GM19240 (cell line): ENCODE measurements around the gene TAF6.
A peak's percentile ranks its signal among the peaks of the same experiment; 100 is the strongest.

Experiments used
- DNase-seq: peaks from one replicate; pipeline ENCODE4 v3.0.0; 2011; ENCODE audit warnings: low spot score; ENCODE audit not compliant: insufficient read length

The TAF6 gene

GRCh38 chr7:100124301-100125230 lies 5.4 kb upstream of the TAF6 start:
- DNase-seq = no peak

DNA sequence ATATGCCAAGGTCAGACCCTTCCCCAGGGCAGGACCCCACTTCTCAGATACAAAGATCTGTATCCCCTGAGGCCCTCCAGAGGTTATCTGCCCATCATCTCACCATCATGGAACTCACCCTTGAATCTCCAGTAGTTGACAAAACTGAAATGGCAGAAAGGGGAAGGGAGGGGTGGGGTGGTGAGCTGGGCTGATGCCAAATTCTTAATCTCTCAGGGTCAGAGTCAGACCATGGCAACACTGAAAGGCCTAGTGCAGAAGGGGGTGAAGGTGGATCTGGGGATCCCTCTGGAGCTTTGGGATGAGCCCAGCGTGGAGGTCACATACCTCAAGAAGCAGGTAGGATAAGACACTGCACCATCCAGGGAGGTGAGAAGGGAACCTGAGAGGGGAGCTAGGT lies 3.4 kb upstream of the TAF6 start:
- no peak for DNase-seq

GRCh38 chr7:100122067-100122466 lies 2.9 kb upstream of the TAF6 start:
- DNase-seq = no peak

DNA sequence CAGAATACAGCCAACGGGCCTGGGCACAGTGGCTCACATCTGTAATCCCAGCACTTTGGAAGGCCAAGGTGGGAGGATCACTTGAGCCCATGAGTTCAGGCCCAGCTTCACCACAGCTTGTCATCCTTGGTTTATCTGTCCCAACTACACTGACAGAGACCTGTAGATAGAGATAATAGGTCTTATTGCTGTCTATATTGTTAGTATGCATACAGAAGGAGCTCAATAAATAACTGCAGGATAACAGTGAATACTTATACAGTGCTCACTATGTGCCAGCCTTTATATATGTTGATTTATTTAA lies 1.5 kb upstream of the TAF6 start:
- no peak for DNase-seq

- DNase-seq = no peak
Observed at GRCh38 chr7:100119970-100120732, 993 bp upstream of the TAF6 start.

DNA sequence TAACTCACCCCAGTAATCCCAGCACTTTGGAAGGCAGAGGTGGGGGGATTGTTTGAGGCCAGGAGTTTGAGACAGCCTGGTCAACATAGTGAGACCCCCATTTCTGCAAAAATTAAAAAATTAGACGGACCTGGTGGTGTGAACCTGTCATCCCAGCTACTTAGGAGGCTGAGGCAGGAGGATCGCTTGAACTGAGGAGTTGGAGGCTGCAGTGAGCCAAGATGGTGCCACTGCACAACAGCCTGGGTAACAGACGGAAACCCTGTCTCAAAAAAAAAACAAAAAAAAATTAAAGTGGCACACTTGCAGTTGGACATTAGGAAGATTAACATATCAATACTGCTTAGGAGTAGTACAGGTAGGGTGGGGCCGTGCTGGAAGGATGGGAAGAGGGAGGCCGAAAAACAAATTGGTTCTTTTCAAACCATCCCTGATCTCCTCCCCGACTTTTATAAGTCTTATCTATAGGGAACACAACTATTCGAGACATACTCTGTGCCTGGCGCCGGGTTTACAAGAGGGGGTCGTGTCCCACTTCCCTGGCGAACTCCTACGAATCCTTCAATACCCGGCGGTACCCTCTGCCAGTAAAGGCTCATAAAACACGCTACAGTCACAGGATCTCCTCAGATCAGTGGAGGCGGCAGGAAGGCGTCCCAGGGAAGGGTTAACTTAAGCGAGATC lies 628 bp downstream of the TAF6 start:
- no peak for DNase-seq

DNA sequence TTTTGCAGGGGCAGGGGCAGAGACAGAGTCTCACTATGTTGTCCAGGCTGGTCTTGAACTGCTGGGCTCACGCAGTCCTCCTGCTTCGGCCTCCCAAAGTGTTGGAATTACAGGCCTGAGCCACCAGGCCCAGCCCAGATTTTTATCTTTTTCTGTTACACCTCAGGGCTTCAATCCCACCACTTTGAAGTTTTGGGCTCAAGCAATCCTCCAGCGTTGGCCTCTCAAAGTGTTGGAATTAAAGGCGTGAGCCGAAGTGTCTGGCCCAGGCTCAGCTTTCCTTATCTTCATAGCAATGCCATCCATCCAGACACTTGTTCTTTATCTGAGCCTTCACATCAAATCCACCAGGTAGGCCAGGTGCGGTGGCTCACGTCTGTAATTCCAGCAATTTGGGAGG lies 4.1 kb downstream of the TAF6 start:
- DNase-seq = no peak

- DNase-seq = no peak
Observed at GRCh38 chr7:100111914-100112313, 7.2 kb downstream of the TAF6 start.

DNA sequence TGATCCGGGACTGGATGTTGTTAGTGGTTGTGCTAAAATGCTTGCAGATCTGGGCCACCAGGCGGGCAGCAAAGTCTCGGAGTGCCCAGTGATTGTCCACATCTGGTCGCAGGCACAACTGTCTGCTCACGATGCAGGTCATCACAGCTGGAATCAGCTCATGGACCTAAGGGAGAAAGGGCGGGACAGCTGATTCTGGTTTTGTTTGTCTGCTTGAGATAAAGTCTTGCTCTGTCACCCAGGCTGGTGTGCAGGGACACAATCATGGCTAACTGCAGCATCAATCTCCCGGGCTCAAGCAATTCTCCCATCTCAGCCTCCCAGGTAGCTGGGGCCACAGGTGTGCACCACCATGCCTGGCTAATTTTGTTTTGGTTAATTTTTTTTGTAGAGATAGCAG lies 8.0 kb downstream of the TAF6 start:
- DNase-seq = no peak

- no peak for DNase-seq
Observed at GRCh38 chr7:100109521-100110163, 9.5 kb downstream of the TAF6 start.

DNA sequence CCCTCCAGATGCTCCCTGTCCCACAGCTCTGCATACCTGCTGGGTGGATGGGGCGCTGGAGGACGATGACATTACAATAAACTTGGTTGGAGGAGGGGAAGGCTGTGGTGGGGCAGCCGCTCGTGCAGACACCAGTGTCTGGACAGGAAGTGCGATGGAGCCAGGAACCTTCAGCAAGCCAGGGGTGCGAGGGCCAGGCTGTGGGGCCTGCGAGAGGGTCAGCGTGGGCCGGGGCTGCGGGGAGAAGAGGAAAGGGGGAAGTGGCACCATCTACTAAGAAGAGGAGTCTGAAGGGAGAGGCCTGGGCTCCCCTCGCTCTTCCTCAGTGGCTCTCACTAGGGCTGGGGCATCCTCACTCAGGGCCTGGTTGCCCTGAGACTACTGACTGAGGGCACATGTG lies 11.3 kb downstream of the TAF6 start:
- DNase-seq = no peak

GRCh38 chr7:100107125-100107737 lies 11.9 kb downstream of the TAF6 start:
- no peak for DNase-seq

DNA sequence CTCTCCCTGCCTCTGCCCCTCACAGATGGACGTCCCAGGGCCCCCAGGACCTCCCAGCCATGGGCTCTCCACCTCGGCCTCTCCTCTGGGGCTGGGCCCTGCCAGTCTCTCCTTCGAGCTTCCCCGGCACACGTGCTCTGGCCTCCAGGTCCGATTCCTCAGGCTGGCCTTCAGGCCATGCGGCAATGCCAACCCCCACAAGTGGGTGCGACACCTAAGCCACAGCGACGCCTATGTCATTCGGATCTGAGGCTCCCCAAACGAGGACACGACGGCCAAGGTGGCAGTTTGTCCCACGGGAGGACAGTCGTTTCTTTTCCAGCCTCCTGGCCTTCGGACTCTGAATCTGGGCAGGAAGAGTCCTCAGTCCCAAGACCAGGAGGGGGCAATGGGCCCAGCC lies 12.5 kb downstream of the TAF6 start:
- no peak for DNase-seq

- no peak for DNase-seq
Observed at GRCh38 chr7:100105534-100105933, 13.6 kb downstream of the TAF6 start.

- DNase-seq = no peak
Observed at GRCh38 chr7:100102950-100103840, 16.0 kb downstream of the TAF6 start.

DNA sequence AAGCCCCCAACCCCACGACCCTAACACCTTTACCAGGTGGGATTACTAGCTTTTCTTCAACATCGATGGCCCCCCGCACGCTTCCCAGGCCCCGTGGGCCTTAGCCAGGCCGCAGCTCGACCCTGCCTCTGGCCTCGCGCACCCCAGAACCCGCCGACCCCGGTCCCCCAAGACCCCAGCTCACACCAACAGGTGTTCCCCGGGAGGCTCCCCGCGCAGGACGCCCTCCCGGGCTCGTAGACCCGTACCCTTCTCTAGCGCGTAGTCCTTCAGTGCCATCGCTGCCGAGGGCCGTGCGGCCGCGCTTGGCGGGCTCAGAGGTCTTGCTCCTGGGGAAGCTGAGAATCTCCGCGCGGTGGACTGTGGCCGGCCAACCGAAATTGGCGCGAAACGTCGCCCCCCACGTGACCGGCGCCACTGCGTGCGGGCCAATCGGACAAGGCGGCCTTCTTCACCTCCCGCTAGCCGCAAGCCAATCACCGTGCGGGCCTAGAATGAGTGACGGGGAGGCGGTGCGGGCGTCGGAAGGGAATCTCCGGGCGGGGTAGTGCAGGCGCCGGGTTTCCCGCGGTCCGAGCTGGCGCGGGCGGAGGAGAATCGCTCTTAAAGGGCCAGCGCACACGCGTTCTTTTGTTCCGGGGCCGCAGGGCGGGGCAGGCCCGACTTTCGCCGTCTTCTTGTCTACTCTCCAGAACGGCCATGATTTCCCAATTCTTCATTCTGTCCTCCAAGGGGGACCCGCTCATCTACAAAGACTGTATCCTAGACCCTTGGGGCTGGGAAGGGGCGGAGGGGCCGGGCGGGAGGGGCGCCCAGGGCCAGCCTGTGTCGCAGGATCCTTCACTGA lies 17.9 kb downstream of the TAF6 start, which contains the start of the genes AP4M1 and MCM7:
TSS of gene AP4M1 (plus strand) at position 628 of the 847 bp plus-strand sequence. CDS start at position 700, 72 bp downstream.
TSS of gene MCM7 (minus strand) at position 382 of the 847 bp plus-strand sequence. CDS start at position 279, 103 bp downstream.
- peak; percentile 91 for DNase-seq

- DNase-seq = peak; percentile 87
Observed at GRCh38 chr7:100100420-100101015, 18.6 kb downstream of the TAF6 start.

GRCh38 chr7:100099452-100099851 lies 19.7 kb downstream of the TAF6 start:
- DNase-seq = no peak

DNA sequence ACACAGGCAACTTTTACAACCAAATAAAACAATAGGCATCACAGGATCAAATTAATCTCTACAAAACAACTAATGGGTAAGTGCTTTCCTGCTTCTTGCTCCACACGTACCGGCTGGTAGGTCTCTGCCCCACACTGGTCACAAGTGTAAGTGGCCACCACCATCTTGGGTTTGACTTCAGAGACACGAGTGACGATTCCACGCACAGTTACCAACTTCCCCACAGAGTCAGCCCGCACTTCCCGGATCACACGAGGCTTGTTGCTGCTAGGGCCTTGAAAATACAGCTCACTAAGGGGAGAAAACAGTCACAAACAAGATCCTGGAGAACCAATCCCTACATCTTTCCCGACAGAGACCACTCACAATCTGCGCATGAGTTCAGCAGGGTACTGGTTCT lies 20.2 kb downstream of the TAF6 start:
- DNase-seq = no peak
